ENCODE results near the gene SRF. TPM values are rescaled to one million over a fixed set of nuclear protein-coding genes. Genes with fewer than 3 reads are reported as not detected.

The SRF gene
- total RNA-seq, 4 donors from 2014 or later, result 18.2 to 109 (median 36.9) TPM

DNA sequence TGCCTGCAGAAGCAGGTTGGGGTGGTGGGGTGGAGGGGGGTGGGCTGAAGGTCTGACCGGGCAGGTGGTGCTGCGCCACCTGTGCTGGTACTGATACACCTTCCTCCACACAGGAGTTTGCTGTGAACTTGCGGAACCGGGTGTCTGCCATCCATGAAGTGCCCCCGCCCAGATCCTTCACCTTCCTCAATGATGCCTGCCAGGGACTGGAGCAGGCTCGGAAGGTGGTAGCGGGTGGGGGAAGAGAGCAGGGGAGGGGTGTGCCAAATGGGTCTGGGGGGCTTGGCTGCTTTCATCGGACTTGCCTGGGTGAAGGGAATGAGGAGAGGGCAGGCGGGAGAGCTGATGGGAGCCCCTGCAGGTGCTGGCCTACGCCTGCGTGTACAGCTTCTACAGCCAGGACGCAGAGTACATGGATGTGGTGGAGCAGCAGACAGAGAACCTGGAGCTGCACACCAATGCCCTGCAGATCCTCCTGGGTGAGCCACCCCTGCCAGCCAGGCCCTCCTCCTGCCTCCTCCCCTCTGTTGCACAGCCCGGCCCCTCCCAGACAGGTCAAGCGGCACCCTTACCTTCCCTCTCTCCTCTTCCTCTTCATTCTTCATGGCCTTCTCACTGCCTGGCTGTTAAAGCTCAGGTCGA, 51.5 kb downstream of the SRF start:
- DNase-seq, result no peak
- intact Hi-C loops (cut with DNase I; ENCODE audit: low total_unique reads), result no loop called here
- TF ChIP-seq POLR2A (IDR thresholded peaks at IDR 0.05), result no peak
- TF ChIP-seq, protein P1, sequence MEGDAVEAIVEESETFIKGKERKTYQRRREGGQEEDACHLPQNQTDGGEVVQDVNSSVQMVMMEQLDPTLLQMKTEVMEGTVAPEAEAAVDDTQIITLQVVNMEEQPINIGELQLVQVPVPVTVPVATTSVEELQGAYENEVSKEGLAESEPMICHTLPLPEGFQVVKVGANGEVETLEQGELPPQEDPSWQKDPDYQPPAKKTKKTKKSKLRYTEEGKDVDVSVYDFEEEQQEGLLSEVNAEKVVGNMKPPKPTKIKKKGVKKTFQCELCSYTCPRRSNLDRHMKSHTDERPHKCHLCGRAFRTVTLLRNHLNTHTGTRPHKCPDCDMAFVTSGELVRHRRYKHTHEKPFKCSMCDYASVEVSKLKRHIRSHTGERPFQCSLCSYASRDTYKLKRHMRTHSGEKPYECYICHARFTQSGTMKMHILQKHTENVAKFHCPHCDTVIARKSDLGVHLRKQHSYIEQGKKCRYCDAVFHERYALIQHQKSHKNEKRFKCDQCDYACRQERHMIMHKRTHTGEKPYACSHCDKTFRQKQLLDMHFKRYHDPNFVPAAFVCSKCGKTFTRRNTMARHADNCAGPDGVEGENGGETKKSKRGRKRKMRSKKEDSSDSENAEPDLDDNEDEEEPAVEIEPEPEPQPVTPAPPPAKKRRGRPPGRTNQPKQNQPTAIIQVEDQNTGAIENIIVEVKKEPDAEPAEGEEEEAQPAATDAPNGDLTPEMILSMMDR (IDR thresholded peaks at IDR 0.05), result no peak
- Histone ChIP-seq H3K27me3 (no peaks in the 10 kb centered on the region), H3K36me3 (no peaks in the 10 kb centered on the region), H3K9me3 (no peaks in the 10 kb centered on the region), H3K27ac (no peak overlapping the region), H3K4me3 (no peak overlapping the region), H3K4me1 (no peaks in the 10 kb centered on the region)

DNA sequence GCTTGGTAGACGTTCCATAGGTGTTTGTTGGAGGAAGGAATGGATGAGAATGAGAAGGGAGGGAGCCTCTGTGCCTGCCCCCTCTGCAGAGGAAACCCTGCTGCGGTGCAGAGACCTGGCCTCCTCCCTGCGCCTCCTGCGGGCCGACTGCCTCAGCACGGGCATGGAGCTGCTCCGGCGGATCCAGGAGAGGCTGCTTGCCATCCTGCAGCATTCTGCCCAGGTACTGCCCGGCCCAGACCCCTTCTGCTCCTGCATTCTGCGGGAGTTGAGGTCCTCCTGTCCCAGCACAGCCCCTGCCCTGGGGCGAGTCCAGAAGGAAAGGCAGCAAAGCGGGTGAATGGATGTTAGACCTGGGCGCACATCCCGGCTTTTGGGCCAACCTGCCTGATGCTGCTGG, 52.1 kb downstream of the SRF start:
- no peaks in the 10 kb centered on the region for H3K27me3 ChIP-seq
- DNase-seq, result no peak
- no peak overlapping the region for H3K27ac ChIP-seq
- intact Hi-C loops (cut with DNase I; ENCODE audit: low total_unique reads), result no loop called here
- H3K36me3 ChIP-seq, result no peaks in the 10 kb centered on the region
- no peaks in the 10 kb centered on the region for H3K9me3 ChIP-seq
- H3K4me1 ChIP-seq, result no peaks in the 10 kb centered on the region
- H3K4me3 ChIP-seq, result no peak overlapping the region
- TF ChIP-seq, protein P1 (IDR thresholded peaks at IDR 0.05), result no peak
- no peak for TF ChIP-seq POLR2A (IDR thresholded peaks at IDR 0.05)

DNA sequence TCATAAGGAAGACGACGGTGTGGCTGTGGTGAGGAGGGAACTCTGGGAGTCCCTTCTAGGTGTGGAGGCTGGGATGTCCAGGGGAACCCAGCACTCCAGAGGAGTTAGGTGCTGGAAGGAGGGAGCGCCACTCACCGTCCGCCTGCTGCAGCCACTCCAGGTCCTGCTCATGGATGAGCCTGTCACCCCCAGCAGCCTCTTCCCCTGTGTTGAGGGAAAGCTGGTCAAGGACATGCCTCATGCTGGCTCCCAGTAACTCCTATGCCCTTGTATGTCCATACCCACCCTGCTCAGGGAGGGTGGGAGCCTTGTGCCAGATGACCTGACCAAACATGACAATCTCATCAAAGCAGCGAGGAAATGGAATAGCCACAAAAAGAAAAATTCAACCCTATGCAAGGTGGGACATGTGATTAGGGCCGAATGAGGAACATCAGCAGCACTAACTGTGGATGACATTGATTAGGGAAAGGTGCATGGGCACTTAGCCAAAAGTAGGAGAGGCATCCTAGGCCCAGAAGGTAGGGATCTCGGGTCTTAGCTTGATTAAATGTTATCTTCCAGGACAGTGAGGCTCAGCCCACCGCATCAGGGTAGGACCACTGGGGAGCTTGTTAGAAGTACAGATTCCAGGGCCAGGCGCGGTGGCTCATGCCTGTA, 55.3 kb downstream of the SRF start:
- intact Hi-C loops (cut with DNase I; ENCODE audit: low total_unique reads), result no loop called here
- no peaks in the 10 kb centered on the region for H3K9me3 ChIP-seq
- H3K27ac ChIP-seq, result no peak overlapping the region
- H3K4me1 ChIP-seq, result no peaks in the 10 kb centered on the region
- TF ChIP-seq, protein P1 (IDR thresholded peaks at IDR 0.05), result no peak
- no peak for TF ChIP-seq POLR2A (IDR thresholded peaks at IDR 0.05)
- no peak overlapping the region for H3K4me3 ChIP-seq
- H3K27me3 ChIP-seq, result no peaks in the 10 kb centered on the region
- DNase-seq, result no peak
- no peaks in the 10 kb centered on the region for H3K36me3 ChIP-seq

DNA sequence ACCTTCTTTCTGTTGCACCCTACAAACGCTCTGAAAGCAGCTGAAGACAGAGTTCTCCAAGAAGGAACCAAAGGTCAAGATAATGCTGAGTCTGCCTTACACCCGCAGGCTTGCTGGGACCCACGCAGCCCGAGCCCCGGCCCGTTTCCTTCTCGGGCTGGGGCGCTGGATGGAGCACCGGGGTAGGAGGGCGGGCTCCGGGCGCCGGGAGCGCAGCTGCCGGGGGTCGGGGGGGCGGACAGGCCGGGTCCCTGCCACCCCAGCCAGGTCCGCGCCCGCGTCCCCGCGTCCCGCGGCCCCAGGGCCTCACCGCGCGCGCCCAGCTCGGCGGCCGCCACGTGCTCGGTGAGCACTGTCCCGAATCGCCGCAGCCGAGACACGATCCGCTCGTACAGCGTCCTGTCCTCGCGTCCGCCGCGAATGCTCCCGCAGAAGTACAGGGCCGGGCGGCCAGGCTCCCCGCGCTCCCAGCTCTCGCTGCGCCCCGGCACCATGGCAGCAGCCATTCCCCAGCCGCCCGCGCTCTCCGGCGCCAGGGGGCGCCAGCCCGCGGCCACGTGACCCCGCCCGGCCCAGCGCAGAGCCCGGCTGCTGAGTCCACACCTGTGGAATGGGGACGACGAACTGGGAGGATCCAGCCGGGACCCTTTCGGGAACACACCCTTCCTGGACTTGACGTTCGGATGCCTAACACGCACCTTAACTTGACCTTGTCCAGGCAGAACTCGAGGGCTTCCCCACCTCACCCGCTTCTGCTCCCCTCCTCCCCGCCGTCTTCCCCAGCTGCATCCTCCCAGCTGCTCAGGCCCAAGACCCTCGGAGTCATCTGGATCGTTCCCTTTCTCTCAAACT, 58.1 kb downstream of the SRF start, which contains the start of gene DNPH1:
DNPH1 (minus strand) TSS at position 531 of the 852 bp plus-strand sequence; CDS start at position 506, 25 bp downstream.
- DNase-seq, result peak; percentile 66 to 83
- Histone ChIP-seq H3K27ac (peak within 1 kb of the TSS; percentile 70 to 73), H3K9me3 (no peaks in the 10 kb centered on the region), H3K4me3 (peak within 1 kb of the TSS; percentile 47 to 60), H3K36me3 (no peaks in the 10 kb centered on the region), H3K4me1 (no peaks in the 10 kb centered on the region), H3K27me3 (no peaks in the 10 kb centered on the region)
- intact Hi-C loops (cut with DNase I; ENCODE audit: low total_unique reads), result no loop called here
- TF ChIP-seq, protein P1 (IDR thresholded peaks at IDR 0.05), result peak; percentile 70 to 96 (median 94)
- peak; percentile 31 to 45 for TF ChIP-seq POLR2A (IDR thresholded peaks at IDR 0.05)

Data from uterus (tissue), 4 donors.